ENCODE results near the gene GSTT2. TPM values are rescaled to one million over a fixed set of nuclear protein-coding genes. Genes with fewer than 3 reads are reported as not detected.
"Not testable (repeated sequence)": the region's sequence is repeated elsewhere in the genome, so short reads cannot be mapped to it uniquely, and the experiment has no call there.

GSTT2 gene
- 1 to 10 TPM in 1 of 3 donors, under 1 TPM in 1, not detected in 1; 0.28 to 2.7 TPM for polyA plus RNA-seq

- WGBS, 3 donors = no CpG with 5 or more reads among the region's 41 CpGs
- not testable (repeated sequence) for H3K27ac ChIP-seq (ENCODE audit: low read depth, low read length)
These were observed at the start of gene GSTT2 for GRCh38 chr22:23979557-23980240. TSS of gene GSTT2 (plus strand) at chr22:23980134.

GRCh38 chr22:23938328-23939016, 41.5 kb upstream of the GSTT2 start:
- WGBS, 3 donors = 51 to 76% (median 71%) methylated on average over 5 of the region's 5 CpGs
- no peak overlapping the region for H3K27ac ChIP-seq (ENCODE audit: low read depth, low read length)

GRCh38 chr22:23939017-23939357, 40.9 kb upstream of the GSTT2 start:
- no peak overlapping the region for H3K27ac ChIP-seq (ENCODE audit: low read depth, low read length)

DNA sequence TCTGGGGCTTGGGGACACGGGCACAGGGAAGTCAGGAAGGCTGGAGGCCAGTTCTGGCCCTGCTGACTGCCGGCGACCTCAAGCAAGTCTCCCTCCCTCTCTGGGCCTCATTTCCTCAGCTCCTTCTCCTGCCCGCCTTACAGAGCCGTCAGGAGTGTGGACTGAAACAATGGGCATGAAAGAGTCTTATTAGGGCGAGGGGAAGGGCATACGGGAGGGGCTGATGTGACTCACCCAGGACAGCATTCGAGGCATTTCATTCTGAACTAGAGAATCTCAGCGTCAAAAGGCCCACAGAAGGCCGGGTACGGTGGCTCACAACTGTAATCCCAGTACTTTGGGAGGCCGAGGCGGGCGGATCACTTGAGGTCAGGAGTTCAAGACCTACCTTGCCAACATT, 39.8 kb upstream of the GSTT2 start:
- WGBS, 3 donors = 100% methylated on average over 3 of the region's 14 CpGs; no CpG with 5 or more reads in 2 of the 3 donors

More at GRCh38 chr22:23939017-23939357, 40.9 kb upstream of the GSTT2 start:
- 60 to 96% (median 79%) methylated on average over 3 of the region's 3 CpGs for WGBS, 3 donors

GRCh38 chr22:23947391-23947790, 32.5 kb upstream of the GSTT2 start:
- 0 to 78% (median 51%) methylated on average over 1 to 3 of the region's 3 CpGs for WGBS, 3 donors
- H3K27ac ChIP-seq (ENCODE audit: low read depth, low read length) = not testable (repeated sequence)

More for the DNA sequence above, 39.8 kb upstream of the GSTT2 start:
- not testable (repeated sequence) for H3K27ac ChIP-seq (ENCODE audit: low read depth, low read length)

- 76 to 88% (median 80%) methylated on average over 17 to 18 of the region's 18 CpGs for WGBS, 3 donors
- H3K27ac ChIP-seq (ENCODE audit: low read depth, low read length) = not testable (repeated sequence)
These were observed 30.2 kb upstream of the GSTT2 start for GRCh38 chr22:23949764-23950163.

DNA sequence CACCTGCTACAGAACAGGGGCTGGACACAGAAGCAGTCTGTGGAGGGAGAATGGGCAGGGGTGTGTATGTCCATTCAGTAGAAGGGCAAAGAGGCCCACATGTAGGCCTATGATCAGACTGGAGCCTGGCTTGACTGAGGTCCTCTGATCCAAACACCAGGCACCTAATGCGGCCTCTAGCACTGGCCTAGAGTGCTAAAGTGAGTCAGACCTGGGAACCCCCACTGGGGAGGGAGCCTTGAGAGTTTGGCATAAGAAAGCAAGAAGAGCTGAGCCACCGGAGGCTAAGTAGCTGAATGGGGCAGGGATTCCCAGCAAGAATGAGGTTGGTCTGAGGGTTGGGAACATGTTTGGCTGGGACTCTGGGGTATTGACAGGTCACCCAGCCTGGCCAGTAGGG, 28.6 kb upstream of the GSTT2 start:
- H3K27ac ChIP-seq (ENCODE audit: low read depth, low read length) = not testable (repeated sequence)
- 84 to 97% (median 90%) methylated on average over 2 of the region's 2 CpGs for WGBS, 3 donors

- H3K27ac ChIP-seq (ENCODE audit: low read depth, low read length) = not testable (repeated sequence)
- 68 to 77% (median 73%) methylated on average over 9 to 11 of the region's 11 CpGs for WGBS, 3 donors
These were observed 27.0 kb upstream of the GSTT2 start for GRCh38 chr22:23952794-23953405.

DNA sequence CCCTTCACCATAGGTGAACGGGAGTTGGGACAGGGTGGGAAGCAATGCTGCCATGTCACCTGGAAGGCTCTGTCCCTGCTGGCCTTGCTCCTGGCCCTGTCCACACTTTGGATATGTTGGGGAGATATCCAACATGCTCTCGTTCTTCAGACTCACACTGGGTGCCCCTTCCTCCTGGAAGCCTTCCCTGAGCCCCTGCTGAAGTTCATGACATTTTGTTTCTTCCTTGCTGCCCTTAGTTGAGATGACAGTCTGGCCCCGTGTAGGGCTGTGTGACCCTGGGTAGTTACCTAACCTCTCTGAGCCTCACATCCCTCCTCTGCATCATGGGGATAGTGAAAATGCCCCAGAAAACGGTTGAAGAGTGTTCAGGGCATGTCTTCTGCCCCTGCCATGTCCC, 26.4 kb upstream of the GSTT2 start:
- H3K27ac ChIP-seq (ENCODE audit: low read depth, low read length) = not testable (repeated sequence)
- 57 to 87% (median 70%) methylated on average over 3 to 4 of the region's 4 CpGs for WGBS, 3 donors

DNA sequence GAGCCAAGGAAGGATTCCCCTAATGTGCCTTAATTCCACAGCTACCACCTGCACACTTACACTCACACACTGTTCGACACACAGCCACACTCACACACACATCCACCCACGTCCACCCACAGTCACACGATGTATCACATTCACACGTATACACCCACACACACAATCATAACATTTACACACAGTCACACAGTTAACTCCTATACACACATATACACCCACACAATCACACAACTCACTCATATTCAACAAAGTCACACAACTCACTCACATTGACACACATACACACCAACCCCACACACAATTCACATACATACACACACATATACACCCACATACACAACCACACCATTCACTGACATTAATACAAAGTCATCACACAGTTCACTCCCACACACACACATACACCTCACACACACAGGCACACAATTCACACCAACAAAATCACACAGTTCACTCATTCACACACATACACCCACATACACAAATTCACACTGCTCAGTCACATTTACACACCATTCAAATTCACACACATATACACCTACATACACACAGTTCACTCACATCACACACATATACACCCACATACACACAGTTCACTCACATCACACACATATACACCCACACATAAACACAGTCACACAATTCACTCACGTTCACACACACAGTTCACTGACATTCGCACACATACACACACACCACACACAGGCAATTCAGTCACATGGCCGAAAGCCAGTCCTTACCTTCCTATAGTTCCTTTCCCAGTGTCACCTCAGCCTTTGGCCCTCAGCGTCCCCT, 25.5 kb upstream of the GSTT2 start:
- 79 to 87% (median 84%) methylated on average over 8 of the region's 8 CpGs for WGBS, 3 donors

DNA sequence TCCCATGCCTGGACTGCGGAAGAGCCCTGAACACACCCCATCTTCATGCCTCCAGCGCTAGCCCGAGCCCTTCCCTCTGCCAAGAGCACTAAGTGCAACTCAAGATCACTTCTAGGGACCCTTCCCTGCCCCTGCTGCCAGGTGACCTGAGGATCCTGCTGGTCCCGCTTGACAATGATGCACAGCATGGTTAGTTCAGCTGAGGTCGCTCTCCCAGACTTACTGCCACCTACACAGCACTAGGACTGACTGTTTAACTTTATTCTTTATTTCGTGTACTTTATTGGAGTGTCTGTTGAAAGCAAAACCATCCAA, 25.0 kb upstream of the GSTT2 start:
- WGBS, 3 donors = 73 to 88% (median 76%) methylated on average over 5 to 6 of the region's 6 CpGs
- H3K27ac ChIP-seq (ENCODE audit: low read depth, low read length) = not testable (repeated sequence)

More for the DNA sequence above, 25.5 kb upstream of the GSTT2 start:
- H3K27ac ChIP-seq (ENCODE audit: low read depth, low read length) = not testable (repeated sequence)

DNA sequence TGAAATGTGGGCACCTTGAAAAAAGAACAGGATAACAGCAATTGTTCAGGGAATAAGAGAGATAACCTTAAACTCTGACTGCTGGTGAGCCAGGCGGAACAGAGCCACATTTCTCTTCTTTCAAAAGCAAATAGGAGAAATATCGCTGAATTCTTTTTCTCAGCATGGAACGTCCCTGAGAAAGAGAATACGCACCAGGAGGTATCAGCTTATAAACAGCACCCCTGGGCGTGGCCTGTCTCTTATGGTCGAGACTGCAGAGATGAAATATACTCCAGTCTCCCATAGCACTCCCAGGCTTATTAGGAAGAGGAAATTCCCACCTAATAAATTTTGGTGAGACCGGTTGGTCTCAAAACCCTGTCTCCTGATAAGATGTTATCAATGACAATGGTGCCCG, 24.0 kb upstream of the GSTT2 start:
- H3K27ac ChIP-seq (ENCODE audit: low read depth, low read length) = not testable (repeated sequence)
- 76 to 81% (median 76%) methylated on average over 6 of the region's 8 CpGs for WGBS, 3 donors

- H3K27ac ChIP-seq (ENCODE audit: low read depth, low read length) = not testable (repeated sequence)
- WGBS, 3 donors = 26 to 32% (median 28%) methylated on average over 12 of the region's 12 CpGs
These were observed 23.5 kb upstream of the GSTT2 start for GRCh38 chr22:23956301-23956900.

- H3K27ac ChIP-seq (ENCODE audit: low read depth, low read length) = not testable (repeated sequence)
- WGBS, 3 donors = no CpG with 5 or more reads among the region's 43 CpGs
These were observed 18.7 kb upstream of the GSTT2 start, which contains the start of gene GSTT2B for GRCh38 chr22:23961084-23961771. TSS of gene GSTT2B (minus strand) at chr22:23961195. CDS start at chr22:23961131, 64 bp downstream.

DNA sequence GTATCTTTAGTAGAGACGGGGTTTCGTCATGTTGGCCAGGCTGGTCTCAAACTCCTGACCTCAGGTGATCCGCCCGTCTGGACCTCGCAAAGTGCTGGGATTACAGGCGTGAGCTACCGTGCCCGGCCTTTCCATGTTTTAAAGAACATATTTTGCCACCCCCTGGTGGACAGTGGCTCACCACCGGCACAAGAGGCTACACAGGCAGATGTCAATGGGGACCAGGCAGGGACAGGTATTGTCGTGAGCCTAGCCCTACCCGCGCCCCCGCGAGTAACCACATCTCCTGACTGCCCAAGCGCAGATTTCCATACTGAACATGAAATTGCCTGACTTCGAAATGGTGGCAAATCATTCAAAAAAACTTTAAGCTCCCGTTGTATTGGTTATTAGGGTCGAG, 13.8 kb upstream of the GSTT2 start:
- H3K27ac ChIP-seq (ENCODE audit: low read depth, low read length) = not testable (repeated sequence)
- WGBS, 3 donors = no CpG with 5 or more reads among the region's 18 CpGs

- no CpG with 5 or more reads among the region's 30 CpGs for WGBS, 3 donors
- not testable (repeated sequence) for H3K27ac ChIP-seq (ENCODE audit: low read depth, low read length)
These were observed 13.4 kb upstream of the GSTT2 start, which contains the start of gene DDTL for GRCh38 chr22:23966568-23966967. TSS of gene DDTL (plus strand) at chr22:23966888. CDS start at chr22:23966915, 27 bp downstream.

- 79 to 93% (median 91%) methylated on average over 3 of the region's 3 CpGs for WGBS, 3 donors
These were observed 10.9 kb upstream of the GSTT2 start for GRCh38 chr22:23969071-23969470.

DNA sequence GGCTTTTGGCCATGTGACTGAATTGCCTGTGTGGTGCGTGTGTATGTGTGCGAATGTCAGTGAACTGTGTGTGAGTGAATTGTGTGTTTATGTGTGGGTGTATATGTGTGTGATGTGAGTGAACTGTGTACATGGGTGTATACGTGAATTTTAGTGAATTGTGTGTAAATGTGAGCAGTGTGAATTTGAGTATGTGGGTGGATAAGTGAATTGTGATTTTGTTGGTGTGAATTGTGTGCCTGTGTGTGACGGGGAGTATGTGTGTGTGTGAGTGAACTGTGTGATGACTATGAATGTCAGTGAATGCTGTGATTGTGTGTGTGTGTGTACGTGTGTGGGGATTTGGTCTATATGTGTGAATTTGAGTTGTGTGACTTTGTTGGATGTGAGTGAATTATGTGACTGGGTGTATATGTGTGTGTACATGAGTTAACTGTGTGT, 9.7 kb upstream of the GSTT2 start:
- no peak overlapping the region for H3K27ac ChIP-seq (ENCODE audit: low read depth, low read length)
- WGBS, 3 donors = 59 to 86% (median 69%) methylated on average over 5 of the region's 5 CpGs

More at GRCh38 chr22:23969071-23969470, 10.9 kb upstream of the GSTT2 start:
- H3K27ac ChIP-seq (ENCODE audit: low read depth, low read length) = no peak overlapping the region
